CD4-positive, alpha-beta T cell treated with Interleukin-6 for 4 hours (primary cell): ENCODE measurements around the gene MYBPHL.

Source experiments
- DNase-seq: peaks from one replicate; pipeline ENCODE4 v3.0.0-alpha.2; 2020; ENCODE audit warnings: mixed read lengths

MYBPHL gene, protein sequence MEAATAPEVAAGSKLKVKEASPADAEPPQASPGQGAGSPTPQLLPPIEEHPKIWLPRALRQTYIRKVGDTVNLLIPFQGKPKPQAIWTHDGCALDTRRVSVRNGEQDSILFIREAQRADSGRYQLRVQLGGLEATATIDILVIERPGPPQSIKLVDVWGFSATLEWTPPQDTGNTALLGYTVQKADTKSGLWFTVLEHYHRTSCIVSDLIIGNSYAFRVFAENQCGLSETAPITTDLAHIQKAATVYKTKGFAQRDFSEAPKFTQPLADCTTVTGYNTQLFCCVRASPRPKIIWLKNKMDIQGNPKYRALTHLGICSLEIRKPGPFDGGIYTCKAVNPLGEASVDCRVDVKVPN

DNA sequence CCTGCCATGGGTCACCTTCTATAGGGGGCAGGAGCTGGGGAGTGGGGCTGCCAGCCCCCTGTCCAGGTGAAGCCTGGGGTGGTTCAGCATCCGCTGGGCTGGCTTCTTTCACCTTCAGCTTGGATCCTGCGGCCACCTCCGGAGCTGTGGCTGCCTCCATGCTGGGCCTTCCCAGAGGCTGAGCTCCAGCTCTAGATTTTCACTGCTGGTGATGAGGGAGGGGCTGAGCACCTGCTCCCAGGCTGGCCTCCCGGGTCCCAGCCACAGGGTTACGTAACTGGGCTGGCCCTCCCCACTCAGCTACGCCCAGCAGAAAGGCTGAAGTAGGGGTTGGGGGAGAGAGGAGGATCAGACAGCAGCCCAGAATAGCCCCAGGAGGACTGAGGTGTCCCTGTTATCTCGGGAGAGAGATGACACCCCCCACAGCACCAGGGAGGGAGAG is at the start of gene MYBPHL:
MYBPHL (minus strand) TSS at position 180 of the 442 bp plus-strand sequence; CDS start at position 160, 20 bp downstream.
- DNase-seq: no peak

DNA sequence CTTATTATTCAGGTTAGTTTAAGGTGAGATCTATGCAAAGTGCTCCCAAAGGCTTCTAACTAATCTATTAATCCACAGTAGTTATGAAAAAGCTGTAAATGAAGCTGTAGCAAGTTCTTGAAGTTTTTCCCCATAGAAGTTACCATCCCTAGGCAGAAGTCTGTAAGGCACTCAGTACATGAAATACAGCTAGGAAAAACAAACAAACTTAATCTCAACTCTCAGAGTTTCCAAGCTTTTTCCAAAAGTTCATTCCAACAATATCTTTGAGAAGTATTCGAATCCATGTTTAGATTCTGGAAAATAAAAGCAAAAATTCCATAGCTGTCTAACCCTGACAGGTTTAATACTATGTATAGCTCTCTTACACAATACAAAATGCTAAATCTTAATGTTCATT is 49.7 kb upstream of the MYBPHL start:
- DNase-seq: no peak

DNA sequence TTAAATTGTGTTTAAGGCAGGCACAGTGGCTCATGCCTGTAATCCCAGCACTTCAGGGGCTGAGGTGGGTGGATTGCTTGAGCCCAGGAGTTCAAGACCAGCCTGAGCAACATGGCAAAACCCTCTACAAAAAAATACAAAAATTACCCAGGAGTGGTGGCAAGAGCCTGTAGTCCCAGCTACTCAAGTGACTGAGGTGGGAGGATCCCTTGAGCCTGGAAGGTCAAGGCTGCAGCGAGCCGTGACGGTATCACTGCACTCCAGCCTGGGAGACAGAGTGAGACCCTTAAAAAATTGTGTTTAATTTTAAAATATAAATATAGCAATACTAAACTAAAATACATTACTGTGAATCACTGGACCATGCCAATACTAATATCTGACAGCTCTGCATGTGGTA is 48.1 kb upstream of the MYBPHL start:
- DNase-seq: no peak

DNA sequence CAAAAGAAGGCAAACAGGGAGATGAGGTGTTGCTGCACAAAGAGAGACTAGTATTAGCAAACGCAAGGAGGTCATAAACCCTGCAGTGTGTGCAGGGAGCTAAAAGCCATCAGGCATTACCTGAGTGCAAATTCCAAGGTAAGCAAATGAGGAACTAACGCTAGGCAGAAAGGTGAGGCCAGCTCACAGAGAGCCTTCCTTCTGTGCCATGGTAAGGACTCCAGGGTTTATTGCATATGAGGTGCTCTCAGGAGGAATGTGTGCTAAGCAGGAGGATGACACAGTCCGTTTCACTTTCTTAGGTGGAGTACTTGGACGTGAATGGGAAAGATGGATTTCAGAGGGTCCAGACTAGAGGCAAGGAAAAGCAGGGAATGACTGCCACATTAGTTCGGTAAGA is 44.6 kb upstream of the MYBPHL start:
- DNase-seq: no peak

DNA sequence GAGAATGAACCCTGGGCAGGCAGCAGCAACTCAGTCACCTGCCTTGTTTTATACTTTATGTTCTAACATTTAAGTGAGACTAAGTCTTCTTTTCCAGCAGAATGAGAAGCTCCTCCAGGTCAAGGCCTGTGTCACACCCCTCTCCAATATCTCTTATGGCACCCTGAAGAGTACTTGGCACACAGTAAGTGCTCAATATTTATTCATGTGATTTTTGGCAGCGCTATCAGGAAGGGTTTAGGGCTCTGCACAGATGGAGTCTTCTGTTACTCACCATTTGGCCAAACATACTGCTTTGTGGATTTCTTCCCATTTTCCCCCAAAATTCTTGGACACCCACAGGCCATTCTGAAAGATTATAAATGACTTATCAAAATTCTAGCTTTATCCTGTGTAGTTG is 43.8 kb upstream of the MYBPHL start:
- no peak for DNase-seq

DNA sequence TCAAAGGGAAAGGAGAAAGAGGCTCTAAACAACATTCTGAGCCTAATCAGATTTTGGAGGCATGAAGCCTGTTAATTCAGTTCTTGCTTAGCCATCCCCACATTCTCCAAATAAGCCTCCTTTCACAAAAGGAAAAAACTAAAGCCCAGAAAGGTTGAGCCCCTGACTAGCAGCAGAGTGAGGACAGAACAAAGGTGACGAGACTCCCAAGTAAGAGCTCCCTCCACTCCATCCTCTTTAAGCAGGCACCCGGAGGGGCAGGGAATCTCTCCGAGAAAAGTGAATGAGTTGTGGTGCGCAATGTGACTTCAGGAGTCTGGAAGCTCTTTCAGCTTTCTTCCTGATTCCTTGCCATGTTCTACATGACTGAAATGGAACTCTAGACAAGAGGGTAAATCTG is 43.4 kb upstream of the MYBPHL start:
- no peak for DNase-seq

DNA sequence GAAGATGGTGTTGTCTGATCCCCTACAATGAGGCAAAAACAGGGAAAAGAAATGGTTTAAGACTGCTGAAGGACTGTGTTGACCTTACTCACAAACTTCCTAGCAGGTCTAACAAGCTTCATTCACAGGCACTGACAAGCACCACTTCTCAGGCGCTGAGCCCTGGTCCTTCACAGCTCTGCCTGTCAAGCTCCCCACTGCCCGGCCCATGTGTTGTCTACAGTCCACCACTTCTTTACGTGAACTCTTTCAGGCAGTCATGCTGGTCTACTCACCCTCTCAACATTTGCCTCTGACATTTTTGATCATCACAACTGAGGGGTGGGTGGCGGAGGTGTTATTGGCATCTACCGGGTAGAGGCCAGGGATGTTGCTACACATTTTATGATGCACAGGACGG is 40.7 kb upstream of the MYBPHL start:
- no peak for DNase-seq

DNA sequence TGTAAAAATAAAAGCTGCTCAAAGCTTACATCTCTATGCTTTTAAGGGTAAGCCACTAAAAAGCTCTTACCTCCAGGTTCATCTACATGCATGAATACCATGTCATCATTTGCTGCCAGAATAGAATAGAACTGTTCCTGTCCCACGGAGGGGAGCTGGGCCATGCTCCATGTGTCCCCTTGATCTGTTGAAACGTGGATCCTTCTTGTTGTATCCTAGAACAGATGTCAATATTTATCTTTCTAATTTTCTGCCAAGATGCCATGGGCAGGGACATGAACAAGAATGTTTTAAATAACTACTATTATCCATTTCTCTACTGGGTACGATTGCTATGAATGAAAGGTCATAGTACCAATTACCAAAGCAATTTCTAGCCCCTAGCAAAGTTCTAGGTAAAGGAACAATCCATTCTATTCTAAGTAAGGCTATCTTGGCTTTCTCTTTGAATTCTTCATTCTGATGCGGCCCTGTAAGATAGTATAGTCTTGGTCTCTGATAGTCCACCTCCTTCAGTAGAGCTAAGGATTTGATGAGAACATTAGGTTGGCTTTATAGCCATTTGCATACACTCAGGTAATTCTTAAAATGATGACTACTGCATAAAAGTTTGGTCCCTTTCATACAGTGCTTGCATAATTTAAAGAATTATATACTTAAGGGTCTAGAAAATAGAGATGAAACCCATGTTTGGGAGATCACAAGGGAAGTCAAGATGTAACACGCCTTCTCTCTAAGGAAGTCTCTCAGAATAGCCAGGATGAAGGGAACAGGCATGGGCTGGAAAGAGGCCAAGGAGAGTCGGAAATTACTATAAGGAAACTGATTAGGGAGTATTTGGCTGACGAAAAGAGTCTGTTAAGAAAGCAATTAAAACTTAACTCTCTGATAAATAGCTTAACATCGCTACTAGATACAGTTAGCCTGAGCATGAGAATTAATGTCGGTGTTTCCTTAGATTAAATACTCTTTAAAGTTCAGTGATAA is 35.4 kb upstream of the MYBPHL start:
- DNase-seq: no peak

DNA sequence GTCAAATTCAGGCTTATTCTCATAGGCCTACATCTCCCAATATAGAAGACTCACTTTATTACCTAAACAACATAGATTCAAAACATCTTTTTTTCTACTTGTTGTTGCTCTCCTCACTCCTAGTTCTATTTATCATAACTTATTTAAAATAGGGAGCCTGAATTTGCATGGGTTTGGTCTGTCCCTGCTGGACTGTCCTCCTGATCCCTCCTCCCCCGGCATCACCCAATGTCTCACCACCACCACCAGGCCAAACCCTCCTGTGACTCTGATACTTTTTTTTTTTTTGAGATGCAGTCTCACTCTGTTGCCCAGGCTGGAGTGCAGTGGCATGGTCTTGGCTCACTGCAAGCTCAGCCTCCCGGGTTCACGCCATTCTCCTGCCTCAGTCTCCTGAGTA is 31.8 kb upstream of the MYBPHL start:
- no peak for DNase-seq

DNA sequence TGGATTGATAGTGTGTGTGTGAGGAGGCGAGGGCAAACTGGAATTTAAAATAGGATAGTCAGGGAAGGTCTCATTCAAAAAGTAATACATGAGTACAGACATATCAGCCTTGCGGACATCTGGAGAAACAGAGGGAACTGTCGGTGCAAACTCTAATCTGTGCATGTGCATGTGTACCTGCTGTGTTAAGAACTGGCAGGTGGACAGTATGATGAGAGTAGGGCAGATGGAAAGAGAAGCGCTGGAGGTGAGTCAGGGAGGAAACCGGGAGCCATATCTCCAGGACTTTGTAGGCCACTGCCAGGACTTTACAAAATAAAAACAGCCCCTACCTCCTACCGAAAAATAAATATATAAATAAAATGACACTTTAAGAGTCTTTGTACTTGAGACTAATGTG is 31.3 kb upstream of the MYBPHL start:
- no peak for DNase-seq

DNA sequence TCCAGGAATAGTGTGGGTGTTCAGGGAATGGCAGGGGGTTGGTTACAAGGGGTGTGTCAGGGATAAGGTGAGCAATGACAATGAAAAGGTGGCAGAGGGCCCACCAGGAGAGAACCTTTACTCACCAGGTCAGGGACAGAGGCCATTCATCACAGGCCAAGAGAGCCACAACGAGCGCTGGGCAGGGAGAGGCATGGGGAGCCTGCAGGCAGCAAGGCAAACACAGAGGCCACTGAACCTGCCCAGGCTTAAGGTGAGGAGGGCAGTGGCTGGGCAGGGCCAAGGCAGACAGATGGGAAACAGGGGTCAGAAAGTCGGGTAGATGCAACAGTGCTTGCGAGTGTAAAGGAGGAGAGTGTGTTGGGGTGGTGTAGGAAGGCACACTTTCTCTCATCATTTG is 28.3 kb upstream of the MYBPHL start:
- DNase-seq: no peak

DNA sequence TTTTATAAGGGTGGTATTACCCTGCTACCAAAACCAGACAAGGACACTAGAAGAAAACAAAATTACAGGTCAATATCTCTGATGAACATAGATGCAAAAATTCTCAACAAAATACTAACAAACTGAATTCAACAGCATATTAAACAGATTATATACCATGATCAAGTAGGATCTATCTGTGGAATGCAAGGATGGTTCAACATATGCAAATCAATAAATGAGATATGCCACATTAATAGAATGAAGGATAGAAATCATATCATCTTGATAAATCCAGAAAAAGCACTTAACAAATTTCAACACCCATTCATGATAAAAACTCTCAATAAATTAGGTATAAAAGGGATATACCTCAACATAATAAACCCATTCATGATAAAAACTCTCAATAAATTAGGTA is 24.3 kb upstream of the MYBPHL start:
- no peak for DNase-seq

DNA sequence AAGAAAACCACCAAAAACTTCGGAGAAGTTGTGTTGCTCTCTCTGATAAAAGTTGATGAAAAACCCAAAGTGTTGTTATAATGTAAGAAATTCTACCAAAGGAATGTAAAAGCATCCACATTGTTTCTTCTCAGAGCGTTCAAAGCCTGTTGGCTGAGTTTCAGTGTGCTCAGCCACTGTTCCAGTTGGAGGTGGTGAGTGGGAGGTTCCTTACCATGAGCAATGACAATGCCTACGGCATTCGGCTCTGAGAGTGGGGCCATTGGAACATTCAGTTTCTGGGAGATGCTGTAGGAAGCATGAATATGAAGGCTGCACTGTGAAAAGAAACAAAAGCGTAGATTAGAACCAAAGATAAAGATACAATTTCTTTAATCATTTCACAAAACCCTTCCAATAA is 20.5 kb upstream of the MYBPHL start:
- no peak for DNase-seq

DNA sequence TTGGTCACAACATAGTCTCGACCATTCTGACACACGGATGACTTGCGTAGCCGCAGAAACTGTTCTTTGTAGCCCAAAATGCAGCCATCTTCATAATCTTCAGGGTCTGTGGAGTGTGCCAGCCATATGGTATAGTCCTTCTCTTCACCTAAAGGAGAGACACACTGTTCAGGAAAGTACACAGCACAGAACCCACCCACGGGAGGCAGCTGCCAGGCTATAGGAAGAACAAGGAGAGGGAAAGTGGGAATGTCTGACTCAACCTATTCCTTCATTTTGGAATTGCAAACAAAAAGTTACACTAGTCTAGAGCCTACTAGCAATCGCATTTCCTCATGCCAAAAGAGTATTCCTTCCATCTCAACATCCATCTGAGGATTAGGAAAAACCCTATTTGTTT is 16.2 kb upstream of the MYBPHL start:
- no peak for DNase-seq

DNA sequence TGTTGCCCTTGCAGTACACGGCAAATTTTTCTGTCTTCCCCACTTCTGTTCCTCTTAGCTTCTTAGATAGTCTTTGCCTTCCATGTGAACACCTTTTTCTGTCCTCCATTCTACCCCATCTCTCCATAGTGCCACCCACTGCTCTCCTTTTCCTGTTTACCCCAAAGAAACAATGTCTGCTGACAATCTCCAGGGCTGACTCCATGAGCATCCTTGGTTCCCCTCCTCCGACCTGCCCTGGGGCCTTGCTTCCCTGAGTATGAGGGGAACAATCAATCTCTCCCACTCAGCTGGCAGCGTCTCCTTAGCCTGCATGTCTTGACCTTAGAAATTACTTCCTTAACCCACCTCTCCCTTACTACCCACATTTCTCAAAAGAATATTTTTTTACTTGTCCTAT is 12.3 kb upstream of the MYBPHL start:
- no peak for DNase-seq

DNA sequence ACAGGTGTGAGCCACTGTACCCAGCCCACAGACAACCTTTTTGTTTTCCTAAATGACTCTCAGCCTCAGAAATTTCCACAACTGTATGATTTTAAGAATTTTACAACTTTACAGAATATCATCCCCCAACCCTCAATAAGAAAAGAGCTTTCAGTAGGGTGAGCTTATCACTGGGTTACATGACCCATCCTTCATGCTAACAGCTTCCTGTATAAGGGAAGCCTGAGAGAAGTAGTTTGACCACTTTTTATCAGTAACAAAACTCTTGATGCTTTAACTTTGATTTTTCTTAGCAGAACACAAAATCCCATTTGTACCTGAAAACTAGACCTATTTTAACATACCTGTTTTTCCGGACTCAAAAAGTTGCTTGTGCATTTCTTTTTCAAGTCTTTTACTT is 9.7 kb upstream of the MYBPHL start:
- DNase-seq: no peak

DNA sequence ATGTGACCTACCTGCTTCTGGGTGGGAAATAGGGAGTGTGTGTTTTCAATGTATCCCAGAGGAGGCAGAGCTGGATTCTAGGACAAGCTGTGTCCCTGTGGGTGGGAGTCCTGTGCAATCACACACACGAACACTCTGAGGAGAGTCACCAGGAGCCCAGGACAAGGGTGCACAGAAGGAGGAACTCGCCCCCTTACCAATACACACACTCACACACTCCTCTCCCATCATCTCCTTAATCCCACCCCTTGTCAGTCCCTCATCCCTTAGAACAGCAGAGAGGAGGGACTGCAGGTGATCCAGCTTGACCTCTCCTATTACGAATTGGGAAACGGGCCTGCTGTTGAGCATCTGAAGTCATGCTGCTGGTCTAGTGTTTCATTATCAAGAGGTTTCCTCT is 8.5 kb upstream of the MYBPHL start:
- no peak for DNase-seq

DNA sequence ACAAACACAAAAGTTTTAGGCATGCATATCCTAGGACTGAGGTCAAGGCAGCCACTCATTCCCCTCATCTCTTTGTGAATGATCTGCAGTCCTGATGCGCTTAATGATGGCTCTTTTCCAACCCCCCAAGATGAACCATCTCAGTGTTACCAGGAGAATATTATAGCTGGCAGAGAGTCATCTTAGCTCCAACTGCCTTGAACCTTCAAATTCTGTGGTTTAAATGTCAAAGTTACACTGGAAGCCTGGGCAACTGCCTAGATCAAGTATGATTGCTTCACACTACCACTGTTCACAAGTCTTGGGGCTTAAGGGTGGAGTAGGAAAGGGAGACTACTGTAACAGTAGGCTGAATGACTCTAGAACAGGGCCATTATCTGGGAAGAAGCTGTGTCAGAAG is 8.0 kb upstream of the MYBPHL start:
- DNase-seq: no peak

DNA sequence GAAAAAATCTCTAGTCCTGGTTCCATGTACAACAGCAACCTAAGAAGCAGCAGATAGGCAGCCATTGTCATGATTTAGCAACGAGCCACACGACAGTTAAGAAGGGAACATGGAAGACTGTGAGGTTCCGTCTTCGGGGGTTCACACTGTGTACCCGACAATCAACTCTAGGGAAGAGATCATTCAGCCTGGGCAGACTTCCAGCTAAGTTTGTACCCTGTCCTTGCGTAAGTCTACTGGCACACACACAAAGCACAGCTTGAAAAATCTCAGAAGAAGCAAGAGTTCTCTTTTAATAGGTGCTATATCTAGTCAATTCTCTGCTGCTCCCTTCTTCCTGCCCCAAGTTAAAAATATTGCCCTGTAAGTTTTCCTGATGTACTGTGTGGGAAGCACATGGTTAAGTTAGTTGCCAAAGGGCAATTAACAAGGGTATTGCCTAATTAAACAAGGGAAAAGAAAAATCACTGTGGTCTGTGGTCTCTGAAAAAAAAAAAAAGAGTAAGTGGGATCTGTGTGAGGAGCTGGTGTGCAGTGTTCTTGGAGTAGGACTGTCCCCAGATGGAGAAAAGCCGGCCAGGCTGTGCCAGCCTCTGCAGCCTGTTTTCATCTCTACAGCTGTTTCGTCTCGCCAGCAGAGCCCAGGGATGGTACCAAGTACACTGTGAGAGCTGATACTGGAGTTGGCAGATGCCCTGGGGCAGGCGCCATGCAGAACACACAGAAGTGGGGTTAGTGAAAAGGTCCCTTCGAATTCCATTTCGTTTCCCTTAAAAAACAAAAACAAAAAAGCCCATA is 6.4 kb upstream of the MYBPHL start:
- no peak for DNase-seq

DNA sequence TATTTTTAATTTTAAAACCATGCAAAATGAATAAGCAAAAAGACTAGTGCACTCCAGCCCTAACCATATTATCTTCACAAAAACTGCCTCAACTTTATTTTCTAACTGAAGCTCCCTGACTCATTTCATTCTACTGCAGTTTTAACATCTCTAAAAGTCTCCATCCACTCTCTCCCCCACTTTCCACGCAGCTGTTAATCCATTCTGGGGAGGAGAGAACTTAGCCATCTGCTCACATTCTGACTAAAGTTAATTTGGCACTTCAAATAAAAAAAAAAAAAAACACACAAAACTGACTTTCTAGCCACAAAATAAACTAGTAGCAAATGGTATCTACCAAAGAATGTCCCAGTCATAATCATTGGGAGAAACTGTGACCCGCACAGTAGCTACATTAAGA is 5.4 kb upstream of the MYBPHL start:
- DNase-seq: no peak

DNA sequence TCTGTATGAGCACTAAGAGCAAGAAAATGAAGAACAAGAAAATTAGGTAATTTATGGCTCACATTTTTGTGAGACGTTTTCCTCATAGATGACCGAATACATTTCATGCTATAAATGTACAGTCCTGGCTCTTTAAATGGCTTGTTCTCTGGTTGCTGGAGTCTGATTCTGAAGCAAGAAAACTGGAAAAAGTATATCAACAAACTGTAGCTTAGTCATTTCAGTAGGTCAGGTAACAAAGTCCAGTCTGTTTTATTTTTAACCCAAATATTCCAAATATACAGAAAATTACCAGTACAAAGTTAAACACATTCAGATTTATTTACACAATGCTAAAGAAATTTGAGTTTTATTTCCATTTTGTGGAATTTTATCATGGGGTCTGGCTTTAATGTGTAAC is 2.5 kb upstream of the MYBPHL start:
- DNase-seq: no peak

DNA sequence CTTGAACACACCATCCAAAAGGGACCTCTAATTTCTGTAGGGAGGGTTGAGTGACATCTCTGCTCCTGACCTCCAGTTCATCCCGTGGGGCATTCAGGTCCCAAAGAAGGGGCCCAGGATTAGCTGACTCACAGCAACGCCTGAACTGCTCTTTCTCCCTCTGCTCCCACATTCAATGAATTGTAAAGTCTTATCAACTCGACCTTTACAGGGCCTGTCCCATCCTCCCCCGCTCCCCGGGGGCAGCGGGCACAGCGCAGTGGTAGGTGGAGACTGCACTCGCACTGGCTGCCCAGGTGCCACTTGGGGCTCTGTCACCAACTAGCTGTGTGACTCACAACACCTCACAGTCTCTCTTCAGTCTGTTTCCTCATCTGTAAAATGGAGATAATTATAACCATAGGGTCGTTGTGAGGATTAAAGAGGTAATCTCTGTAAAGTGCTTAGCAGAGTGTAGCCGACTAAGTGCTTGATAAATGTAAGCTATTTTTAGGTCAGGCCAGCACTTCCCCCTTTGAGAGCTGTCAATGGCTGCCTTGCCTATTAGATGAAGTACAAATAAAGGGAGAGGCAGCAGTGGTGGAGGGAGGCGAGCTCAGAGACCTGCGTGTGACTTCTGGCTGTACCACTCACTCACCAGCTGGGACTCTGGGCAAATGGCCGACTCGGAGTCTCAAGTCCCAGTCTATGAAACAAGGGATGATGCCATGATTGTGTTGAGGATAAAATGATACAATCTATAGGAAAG is 637 bp upstream of the MYBPHL start:
- no peak for DNase-seq
